GM13977 (cell line): ENCODE data around the gene SIRT7.

ENCODE experiments used
- DNase-seq: peaks from one replicate; pipeline ENCODE4 v3.0.0; 2012; ENCODE audit warnings: low spot score
- in situ Hi-C: fragments of 300-500 bp; cut with MboI; formaldehyde crosslinking; loops from one replicate; pipeline ENCODE4 v1.12.0; 2022; ENCODE audit warnings: low sequenced_read_pairs, low pct_unique_long_range_greater_than_20kb, mixed read lengths, inconsistent platforms; ENCODE audit not compliant: unreplicated experiment
- TF ChIP-seq, protein P1 (sequence below): IDR thresholded peaks from 2 replicates; pipeline ENCODE4 v1.5.1; 2012; ENCODE audit warnings: mild to moderate bottlenecking, control low read depth; ENCODE audit not compliant: insufficient read depth; ENCODE audit errors: extremely low read depth, missing control alignments

The SIRT7 gene

DNA sequence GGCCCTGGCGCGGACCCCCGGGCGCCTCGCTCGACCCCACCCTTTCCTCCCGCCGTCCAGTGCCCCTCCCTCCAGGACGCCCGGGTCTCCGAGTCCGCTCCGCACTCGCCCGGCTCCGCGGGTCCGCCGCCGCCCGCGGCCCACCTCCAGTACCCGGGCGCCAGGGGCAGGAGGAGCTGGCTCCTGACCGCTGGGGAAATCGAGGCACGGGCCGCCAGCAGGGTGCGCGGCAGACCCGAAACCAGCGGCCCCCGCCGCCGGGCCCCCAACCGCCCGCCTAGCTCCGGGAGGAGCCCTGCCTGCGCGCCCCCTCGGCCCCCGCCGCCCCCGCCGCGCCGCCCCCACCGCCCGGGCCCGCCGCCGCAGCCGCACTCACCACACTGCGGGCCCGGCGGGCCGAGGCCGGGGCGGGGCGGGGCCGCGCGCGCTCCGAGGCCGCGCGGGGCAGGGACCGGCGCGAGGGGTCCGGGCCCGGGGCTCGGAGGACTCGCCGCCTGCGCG lies 9.2 kb upstream of the SIRT7 start:
- DNase-seq: no peak
- TF ChIP-seq, protein P1, sequence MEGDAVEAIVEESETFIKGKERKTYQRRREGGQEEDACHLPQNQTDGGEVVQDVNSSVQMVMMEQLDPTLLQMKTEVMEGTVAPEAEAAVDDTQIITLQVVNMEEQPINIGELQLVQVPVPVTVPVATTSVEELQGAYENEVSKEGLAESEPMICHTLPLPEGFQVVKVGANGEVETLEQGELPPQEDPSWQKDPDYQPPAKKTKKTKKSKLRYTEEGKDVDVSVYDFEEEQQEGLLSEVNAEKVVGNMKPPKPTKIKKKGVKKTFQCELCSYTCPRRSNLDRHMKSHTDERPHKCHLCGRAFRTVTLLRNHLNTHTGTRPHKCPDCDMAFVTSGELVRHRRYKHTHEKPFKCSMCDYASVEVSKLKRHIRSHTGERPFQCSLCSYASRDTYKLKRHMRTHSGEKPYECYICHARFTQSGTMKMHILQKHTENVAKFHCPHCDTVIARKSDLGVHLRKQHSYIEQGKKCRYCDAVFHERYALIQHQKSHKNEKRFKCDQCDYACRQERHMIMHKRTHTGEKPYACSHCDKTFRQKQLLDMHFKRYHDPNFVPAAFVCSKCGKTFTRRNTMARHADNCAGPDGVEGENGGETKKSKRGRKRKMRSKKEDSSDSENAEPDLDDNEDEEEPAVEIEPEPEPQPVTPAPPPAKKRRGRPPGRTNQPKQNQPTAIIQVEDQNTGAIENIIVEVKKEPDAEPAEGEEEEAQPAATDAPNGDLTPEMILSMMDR: peak; percentile 17
- in situ Hi-C loops: no loop called here

DNA sequence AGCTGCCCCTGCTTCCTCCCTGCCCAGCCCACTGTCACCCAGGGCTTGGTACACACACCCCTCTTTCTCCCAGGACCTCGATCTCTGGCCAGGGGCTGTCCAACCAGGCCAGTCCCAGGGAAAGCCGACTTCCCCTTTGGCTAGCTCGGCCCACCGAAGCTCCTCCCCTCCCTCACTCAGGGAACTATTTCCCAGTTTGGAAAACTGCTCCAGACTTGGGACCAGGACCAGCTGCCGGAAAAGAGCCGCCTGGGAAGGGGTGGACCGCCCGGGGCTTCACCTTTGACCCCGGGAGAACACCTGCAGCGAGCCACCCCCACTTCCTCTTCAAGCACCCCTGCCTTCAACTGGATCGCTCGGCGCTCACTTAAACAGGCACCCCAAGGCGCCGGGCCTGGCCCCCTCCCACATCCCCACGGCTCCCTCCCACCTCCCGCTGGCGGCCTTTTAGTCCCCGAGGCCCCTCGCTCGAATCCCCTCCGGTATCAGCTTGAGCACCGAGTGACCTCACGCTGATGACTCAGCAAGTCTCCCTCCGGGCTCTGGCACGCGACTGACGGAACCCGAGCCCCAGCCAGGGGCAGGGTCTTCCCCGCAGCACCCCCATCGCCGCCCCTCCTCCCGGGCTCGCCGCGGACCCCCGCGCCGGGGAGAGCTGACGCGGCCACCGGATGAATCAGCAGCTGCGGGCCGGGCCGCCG lies 8.6 kb upstream of the SIRT7 start:
- in situ Hi-C loops: no loop called here
- peak; percentile 87 for DNase-seq
- TF ChIP-seq, protein P1: no peak

GRCh38 chr17:81925860-81926450 lies 8.0 kb upstream of the SIRT7 start:
- in situ Hi-C loops: no loop called here
- TF ChIP-seq, protein P1: no peak
- no peak for DNase-seq

DNA sequence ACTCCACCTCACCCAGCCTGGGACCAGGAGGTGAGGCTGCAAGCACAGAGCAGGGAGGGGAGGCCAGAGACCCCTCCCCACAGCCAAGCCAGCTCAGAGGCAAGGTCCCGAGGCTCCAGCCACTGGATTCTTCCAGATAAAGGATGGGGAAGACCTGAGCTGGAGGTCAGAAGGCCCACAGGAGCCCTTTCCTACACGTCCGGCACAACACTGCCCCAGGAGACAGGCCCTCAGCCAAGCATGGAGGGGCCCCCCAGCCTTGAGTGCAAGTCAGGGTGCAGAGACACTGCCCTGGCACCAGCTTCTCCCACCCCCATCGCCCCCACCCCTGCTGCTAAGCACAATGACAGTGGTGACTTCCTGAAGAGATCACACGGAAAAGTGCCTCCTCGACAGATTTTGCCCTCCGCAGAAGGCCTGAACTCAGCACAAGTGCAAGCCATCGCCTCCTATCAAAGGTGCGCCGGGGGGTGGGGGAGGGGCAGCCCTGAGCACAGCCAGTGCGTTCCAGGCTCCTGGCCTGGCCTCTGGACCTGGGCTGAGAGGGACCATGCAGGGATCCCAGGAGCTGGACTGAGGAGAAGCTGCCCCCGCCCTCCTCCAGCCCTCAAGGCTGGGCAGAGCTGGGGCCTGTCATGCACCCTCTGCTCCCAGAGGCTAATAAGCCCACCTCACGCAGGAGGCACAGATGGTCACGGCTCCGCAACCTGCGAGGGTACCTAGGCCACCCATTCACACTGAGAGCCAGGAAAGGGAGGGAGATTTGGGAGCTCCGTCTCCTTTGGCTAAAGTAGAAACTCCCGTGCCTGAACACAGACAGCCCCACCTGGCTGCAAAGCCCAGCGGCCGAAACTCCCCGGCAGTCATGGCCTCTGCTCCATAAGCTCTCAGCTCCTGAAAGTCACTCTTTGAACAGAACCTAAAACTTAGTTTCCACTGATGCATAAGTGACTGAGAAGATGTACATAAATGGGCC lies 6.9 kb upstream of the SIRT7 start:
- TF ChIP-seq, protein P1: no peak
- no peak for DNase-seq
- in situ Hi-C loops: no loop called here

DNA sequence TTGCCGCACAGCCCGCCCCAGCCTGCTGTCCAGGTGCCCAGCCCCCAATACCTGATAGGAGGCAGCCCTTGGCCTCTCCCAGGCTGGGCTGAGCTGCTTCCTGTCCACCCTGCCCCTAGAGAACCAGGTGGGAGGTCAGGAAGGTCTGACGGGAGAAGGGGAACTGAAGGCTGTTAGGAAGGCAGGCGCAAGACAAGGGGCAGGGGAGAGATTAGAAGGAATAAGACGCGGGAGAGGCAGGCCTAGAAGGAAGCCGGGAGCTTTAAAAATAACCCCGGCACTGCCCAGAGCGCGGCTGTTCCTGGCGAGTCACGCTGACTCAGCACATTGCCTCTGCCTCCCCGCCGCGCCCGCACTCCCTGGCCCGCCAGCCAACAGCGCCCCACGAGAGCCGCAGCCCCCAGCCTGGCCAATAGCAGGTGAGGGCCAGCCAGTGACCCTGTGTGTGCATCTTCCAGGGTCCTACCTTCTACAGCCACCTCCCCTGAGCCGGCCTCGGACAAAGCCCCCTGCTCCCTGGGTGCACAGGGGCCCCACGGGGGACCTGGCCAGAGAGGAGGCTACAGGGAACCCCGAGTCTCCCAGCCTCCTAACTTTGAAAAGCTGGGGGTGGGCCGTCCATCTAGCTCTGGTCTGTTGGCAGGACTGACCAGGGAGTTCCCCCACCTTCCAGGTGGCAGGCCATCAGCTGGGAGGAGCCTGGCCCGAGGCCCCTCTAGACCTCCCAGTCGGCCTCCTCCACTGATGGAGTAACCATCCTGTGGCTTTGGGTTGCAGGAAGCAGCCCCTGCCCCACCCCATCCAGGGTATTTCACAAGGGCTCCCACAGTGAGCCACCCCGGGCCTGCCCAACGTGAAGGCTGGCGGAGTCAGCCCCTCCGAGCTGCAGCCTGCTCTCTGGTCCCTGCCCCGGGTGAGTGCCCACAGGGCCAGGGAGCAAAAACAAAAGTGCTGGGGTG lies 5.6 kb upstream of the SIRT7 start:
- DNase-seq: no peak
- TF ChIP-seq, protein P1: no peak
- in situ Hi-C loops: no loop called here
